HG02798 (cell line): ENCODE data around the gene CDPF1.

Experiments used
- ATAC-seq: cut with Tn5 transposase; IDR thresholded peaks from one replicate; pipeline ENCODE4 v1.9.1; 2021; ENCODE audit warnings: mild to moderate bottlenecking; ENCODE audit not compliant: unreplicated experiment, poor library complexity

The CDPF1 gene

DNA sequence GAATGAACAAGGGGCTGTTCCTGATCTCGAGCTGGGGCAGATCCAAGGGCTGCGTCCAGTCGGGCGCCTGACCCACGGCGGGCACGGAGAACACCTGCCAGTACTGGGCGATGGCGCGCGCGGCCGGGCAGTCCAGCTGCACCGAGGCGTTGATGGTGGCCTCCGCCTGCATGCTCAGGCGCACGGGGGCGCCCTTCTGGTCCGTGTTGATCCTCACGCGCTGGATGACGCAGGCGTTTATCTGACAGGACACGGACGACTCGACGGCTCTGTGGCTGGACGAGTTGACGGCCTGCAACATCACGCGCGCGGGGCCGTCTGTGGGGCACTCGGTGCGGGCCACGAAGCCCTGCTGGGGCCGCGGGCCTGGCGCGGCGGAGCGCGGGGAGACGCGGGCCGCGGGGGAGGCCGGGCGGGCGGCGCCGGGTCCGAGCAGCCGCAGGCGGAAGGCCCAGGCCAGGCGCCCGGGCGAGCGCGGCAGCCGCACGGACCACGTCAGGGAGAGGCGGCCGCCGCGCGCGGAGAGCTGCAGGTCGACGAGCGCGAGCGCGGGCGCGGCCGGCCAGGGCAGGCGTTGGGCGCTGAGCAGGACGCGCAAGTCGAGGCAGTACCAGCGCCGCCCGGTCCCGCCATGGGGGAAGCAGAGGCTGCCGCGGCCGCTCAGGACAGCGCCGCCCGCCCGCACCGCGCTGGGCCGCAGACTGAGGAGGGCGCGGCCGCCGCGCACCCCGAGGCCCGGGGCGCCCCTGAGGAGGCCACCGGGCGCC is 12.5 kb upstream of the CDPF1 start:
- no peak for ATAC-seq

DNA sequence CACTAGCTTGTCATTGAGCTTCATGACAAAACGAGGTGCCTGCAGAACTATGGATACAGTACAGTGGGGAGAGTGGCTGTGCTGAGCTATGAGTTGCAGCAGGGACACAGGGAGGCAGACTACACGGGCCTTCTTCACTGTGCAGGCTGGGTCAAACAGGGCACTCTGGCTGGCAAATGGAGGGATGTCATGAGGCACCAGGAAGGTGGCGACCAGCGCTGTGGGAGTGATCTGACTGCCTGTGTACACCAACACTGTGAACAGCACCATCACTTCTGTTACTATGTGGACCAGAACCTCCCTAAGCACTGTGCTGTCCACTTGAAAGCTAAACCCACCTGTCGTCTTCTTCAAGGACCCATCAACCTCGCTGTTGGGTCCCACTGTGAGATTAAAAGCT is 9.9 kb upstream of the CDPF1 start:
- no peak for ATAC-seq

DNA sequence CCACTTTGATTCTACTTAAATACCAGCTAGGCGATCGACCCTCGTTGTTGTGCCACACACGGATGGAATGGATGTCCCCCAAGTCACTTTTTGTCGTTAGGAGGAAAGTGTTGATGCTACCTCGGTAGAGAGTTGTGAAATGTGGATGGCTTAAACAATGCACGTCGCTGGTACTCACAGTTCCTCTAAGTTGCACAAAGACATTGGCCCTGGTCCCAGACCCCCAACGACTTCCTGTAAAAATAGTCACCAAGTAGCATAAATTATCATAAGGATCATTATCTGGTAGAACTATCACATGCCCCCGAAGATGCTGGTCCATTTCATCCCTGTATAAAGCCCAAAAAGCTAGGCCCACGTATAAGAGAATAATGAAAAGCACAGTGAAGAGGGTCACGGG is 9.3 kb upstream of the CDPF1 start:
- no peak for ATAC-seq

DNA sequence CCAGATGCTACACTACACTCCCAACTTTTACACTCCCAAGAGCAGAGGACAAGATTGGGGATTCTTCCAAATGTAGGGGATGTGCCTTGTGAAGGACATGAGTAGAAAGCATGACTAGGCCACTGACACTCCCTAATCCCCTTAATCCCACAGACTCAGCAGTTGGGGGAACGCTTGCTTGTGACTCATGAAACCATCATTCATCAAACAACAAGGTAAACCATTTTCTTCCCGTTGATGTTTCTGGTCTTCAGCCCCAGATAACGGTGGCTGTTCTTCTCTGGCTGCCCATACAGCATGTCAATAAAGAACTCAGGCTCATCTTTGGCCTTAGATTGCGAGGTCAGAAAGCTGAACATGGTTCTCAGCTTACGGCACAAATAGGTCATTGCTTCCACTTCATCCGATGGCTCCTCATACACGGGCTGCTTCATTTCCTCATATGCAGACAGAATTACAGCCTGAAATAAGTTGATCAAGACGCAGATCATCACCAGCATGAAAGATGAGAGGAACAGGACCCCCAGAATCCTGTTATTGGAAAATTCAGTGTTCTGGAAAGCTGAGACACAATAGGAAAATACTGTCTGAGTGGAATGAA is 6.4 kb upstream of the CDPF1 start:
- ATAC-seq, result no peak

DNA sequence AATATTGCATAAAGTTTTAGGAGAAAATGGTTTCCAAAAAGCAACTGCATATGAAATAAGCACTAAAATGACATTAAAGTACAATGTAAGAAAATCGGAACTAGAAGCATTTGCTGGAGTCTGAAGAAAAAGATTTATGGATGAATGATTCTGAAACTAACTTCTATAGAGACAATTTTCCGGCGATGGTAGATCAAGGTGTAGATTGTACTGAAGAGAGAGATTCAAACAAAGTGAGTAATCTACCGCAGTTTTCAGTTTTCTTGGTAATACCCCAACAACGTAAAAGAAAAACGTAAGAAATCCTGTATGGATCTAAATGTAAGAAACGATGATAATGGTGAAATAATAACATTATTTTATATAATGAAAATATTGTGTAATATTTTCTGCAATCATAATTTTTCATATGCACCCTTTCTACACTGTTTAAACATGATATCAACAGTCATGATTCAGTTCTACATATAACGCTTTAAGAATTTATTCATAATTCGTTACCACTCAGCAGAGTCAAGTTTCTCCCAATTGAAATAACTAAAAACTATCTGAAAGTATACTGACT is 1.8 kb upstream of the CDPF1 start:
- no peak for ATAC-seq

DNA sequence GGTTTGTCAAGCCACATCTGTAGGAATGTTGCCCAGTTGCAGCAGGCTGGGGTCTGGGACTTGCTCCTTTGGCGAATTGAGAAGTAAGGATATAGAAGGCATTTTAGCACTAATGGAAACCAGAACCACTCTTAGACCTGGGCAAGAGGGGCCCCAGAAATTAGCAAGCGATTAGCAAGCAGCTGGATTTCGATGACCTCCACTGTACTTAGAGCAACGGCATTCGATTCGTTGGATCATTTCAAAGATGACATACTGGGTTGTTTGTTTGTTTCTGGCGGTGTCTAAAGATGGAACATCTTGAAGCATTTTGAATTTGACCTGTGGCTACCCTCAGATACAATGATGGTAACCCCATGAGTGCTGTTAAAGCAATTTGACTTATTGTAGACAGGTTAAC is 1.2 kb upstream of the CDPF1 start:
- no peak for ATAC-seq

DNA sequence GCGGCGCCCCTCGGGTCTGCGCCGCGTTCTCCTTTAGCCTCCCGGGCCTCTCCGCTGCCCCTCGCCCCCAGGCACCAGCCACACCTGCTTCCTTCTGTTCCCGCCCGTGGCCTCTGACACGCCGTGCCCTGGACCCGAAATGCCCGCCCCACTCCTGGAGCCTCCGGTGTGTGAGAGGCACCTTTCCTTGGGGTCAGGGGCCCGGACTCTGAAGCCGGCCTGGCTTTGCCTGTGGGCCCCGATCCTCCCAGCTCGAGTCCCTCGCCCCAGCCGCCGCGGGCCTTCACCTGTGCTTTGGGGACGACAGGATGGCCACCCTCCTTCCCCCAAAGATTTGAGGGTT is 661 bp upstream of the CDPF1 start:
- no peak for ATAC-seq

DNA sequence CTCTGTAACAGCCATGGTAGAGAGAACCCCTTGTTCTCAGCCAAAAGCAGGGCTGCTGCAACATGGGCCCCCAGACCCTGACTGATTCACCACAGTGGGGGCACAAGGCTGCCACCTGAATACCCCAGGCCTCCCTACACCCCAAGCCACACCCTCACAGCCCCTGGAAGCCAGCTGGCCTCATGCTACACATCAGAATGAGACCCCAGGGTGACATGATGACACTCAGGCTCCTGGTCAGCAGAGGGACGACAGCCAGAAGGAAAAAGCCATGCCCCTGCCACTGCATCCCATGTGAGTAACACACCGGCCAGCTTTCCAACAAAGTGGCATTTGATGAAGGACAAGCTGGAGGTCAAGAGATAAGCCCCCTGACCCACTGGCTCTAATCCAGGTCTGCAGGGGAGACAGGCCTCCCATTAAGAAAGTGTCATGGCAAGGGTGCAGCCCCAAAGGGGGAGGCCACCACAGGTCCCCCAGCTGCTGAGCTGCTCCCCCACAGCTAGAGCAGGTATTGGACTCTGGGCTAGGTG is 2.6 kb downstream of the CDPF1 start:
- ATAC-seq, result no peak

DNA sequence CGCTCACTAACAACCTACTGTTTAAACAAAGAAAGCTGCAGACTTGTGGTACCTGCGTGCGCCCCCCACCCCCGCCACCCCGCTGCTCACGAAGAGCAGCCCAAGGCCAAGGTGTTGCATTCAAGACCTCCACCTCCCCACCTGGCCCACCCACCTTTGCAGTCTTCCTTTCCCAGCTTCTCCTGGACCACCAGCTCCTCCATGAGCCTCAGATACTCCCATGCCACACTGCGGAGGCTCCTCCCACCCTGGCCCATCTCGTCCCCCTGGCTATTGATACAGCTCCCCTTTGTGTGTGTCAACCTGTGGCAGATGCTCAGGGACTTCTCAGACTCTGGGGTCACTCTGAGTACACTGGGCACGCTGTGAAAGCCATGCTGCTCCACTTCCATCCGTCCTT is 3.9 kb downstream of the CDPF1 start:
- ATAC-seq, result no peak

DNA sequence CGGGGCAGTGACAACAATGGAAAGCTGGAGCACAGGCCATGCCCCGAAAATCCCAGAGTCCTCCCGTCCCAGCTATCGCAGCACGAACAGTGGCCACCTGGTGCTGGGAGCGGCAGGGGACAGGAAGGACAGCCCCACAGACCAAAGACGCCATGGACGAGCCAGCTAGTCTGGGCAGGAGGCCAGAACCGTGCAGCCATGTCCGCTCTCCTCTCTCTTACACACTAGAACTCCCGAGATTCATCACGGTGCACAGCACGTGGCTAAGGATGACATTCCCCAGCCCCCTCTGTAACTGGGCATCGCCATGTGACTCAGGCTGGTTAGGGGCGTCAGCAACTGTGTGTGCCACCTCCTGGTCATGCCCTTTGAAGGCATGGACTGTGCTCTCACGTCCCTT is 4.6 kb downstream of the CDPF1 start:
- ATAC-seq, result no peak

DNA sequence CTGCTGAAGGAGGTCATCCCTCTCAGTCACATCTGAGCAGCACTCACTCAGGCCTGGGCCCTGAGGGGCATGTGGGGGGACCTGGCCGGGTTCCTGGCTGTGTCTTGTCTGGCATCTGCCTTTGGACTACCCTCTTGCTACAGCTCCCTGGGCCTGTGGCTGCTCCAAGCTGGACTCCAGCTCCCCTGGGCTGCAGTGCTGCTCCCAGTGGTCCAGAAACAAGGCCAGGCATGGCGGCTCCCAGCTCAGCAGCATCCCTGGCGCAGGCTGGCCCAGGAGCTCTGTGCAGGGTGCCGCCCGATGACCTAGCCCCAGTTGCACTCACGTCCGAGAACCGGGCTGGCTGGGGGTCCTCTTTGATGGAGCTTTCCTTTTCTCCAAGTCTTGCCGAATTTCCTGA is 5.3 kb downstream of the CDPF1 start:
- no peak for ATAC-seq

DNA sequence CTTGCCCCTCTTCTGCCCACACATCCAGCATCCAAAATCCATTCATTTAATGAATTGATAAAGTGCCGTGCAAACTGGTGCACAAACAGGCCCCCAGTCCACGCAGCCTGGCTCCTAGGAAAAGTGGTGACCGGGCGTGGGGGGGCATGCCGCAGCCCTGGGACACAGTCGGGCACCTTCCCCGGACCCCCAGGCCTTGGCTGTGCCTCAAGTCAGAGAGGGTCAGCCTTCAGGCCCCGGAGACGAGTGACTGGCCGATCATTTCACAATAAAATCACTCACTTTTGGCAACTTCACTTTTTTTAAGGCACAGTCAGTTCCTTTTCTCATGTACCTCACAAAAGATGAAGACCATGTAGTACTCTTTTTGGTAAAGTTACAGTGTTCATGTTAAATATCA is 8.0 kb downstream of the CDPF1 start:
- no peak for ATAC-seq

DNA sequence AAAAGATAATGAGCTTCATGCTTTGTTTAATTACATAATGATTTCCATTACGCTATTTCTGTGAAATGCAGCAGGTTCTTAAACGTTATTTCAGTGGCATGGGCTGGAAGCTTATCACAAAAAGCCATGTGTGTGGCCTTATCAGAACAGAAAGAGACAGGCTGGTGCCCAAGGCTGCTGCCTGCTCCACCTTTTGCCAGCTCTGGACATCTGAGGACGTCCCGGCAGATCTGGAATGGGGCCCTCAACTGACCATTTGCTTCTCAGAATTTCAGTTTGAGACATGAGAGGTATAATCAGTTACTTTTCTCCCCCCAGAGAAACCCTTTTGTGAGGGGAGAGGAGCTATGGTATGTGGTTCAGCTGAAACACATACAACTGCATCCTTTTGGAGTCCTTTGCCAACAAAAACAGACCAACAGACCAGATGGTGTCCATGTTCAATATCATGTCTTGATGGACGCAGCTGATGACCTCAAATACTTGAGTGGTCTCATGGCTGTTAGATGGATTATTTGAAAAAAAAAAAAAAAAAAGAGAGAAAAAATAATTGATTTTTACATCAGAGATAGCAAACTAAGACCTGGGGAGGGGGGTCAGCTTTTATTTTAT is 8.6 kb downstream of the CDPF1 start:
- ATAC-seq, result no peak

DNA sequence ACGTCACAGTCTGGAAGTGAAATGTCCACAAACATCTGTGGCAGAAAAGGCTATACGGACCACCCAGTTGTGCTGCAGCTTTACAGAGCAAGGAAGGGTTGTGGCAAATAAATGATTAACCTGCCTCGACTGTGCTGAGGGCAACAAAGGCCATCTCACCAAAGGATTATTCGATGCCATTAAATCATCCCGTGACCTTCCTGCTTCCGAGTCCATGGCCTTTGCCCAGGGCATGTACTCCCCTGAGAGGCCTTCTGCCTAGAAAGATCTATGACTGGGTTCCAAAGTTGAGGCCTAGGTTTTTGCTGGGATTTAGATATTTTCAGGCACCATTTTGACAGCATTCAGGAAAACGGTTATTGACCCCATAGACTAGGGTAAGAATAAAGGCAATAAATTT is 9.2 kb downstream of the CDPF1 start:
- ATAC-seq, result no peak

DNA sequence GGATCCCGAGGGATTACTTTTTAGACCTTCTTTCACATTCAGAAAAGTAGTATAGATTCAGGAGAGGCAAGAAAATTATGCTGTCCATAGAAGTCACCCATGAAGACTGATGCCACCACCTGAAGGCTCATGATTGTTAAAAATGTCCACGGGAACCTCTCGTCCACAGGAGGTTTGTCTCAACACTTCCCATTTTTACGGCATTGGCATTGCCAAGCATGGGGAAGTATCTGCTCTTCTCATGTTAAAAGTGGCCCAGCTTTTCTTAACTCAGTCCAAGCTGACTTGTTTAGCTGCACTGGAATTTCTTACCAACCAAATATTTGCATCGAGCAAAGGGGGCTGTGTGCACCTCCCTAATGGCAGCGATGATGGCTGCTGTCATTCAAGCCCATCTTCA is 9.6 kb downstream of the CDPF1 start:
- no peak for ATAC-seq

DNA sequence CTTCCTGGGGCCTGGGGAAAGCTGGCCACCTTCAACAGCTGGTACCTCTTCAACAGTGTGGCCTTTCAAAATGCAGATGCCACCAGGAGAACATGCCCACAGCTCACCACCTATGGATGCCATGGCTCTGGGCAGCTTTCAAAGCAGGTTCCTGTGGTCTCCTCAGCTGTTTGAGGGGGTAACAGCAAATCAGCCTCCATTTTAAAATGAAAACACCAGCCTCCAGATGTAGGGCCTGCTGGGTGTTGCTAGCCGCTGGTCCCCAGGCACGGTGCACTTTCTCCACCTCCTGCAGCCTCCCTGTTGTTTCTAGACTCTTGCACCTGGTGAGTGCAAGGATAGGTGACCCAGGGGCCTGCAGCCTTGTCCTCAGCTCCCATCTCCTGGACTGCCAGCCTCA is 10.0 kb downstream of the CDPF1 start:
- no peak for ATAC-seq

DNA sequence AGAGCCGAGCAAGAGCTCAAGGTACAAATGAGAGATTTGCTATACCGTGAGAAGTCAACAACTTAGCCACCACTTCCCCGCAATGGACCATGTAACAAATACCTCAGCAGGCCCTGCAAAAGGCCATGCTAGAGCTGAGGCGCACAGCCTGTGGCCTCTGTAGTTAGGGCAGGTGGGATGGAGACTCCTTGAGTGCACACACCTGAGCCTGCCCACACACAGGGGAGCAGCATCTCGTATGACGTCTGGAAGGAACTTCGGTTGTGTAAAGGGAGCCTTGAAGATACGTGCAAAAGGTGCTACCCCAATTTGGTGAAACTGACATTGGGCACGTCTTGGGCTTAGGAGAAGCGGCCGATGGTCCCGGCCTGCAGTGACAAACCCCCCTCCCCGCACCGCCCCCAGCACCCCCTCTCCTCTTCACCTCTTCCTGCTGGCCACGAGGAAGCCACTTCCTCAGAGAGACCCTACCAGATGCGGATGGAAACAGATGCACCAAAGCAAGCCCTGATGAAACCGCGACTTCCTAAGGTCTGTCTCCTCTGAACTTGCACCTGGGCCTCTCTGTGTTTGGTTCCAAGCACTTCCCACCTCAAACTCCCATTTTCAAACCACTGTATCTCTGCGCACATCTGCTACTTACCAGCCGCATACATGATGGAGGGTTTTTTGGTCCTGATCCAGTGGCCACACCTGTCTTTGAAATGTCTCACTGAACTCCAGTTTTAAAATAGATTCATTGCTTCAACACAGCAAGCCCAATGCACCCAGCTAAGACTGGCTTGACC is 10.6 kb downstream of the CDPF1 start:
- ATAC-seq, result no peak

DNA sequence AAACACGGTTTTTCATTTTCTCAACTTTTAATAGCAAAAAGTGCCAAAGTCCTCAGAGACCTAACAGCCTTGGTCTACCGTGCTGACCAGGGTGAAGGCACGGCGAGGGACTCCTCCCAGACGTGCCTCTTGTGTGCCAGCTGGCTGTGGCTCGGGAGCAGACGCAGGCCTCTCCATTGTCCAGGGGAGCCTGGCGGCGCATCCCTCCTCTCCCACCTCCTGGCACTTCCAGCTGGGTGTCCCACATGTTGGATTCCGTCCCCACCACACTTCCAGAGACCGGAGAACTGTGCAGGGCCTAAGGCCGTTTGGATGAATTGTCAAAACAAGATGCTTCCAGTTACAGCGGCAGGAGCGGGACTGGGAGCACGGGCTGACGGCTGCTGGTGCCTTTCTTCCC is 11.6 kb downstream of the CDPF1 start:
- no peak for ATAC-seq

DNA sequence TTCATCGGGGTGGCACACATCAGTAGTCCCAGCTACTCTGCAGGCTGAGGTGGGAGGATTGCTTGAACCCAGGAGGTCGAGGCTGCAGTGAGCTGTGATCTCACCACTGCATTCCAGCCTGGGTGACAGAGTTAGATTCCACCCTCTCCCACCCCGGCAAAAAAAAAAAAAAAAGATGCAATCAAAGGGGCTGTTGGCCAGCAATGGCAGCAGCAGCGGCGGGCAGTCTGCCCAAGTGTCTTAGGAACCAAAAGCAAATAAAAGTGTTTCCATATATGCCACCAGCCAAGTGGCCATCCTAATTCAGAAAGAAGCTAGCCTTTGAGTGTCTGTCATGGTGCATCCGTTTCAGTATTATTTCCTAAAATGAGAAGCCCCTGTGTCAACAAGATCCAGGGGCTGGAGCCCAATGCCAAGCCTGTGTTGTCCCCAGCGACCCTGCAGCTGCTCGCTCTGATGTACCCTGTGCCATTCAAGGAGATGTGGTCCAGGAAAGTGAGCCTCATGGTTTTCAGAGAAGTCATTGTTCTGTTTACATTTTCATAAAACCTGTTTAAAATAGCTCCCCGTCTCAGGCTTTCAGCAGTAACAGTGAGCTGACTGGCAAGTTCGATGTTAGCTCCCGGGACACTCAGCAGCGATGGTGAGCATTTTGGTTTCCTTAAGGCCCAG is 12.5 kb downstream of the CDPF1 start:
- ATAC-seq, result no peak

DNA sequence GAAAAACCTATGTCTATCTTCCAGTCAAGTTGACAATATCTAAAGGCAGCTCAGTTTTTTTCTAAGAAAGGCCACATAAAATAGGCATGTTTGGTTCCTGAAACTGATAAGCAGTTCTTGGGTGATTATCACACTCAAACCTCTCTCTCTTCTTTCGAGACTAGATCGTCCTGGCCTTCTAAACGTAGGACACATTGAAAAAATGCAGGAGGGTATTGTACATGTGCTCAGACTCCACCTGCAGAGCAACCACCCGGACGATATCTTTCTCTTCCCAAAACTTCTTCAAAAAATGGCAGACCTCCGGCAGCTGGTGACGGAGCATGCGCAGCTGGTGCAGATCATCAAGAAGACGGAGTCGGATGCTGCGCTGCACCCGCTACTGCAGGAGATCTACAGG is 15.1 kb downstream of the CDPF1 start:
- ATAC-seq, result no peak
